GM21619 (cell line): Measurements from ENCODE around the gene ABLIM2.

Experiments
- ATAC-seq: cut with Tn5 transposase; IDR thresholded peaks from one replicate; pipeline ENCODE4 v1.9.1; 2021; ENCODE audit not compliant: unreplicated experiment

The ABLIM2 gene

GRCh38 chr4:7987148-7987989 lies 171.2 kb downstream of the ABLIM2 start:
- no peak for ATAC-seq

- no peak for ATAC-seq
Observed at GRCh38 chr4:7985891-7986441, 172.6 kb downstream of the ABLIM2 start.

- no peak for ATAC-seq
Observed at GRCh38 chr4:7985072-7985471, 173.5 kb downstream of the ABLIM2 start.

- no peak for ATAC-seq
Observed at GRCh38 chr4:7984286-7984925, 174.2 kb downstream of the ABLIM2 start.

- ATAC-seq: no peak
Observed at GRCh38 chr4:7983296-7983695, 175.3 kb downstream of the ABLIM2 start.

- ATAC-seq: no peak
Observed at GRCh38 chr4:7981738-7982394, 176.7 kb downstream of the ABLIM2 start.

GRCh38 chr4:7980036-7980435 lies 178.6 kb downstream of the ABLIM2 start:
- ATAC-seq: no peak

GRCh38 chr4:7979652-7979968 lies 179.0 kb downstream of the ABLIM2 start:
- no peak for ATAC-seq

- no peak for ATAC-seq
Observed at GRCh38 chr4:7978907-7979651, 179.5 kb downstream of the ABLIM2 start.

- ATAC-seq: no peak
Observed at GRCh38 chr4:7978489-7978888, 180.1 kb downstream of the ABLIM2 start.

- ATAC-seq: no peak
Observed at GRCh38 chr4:7976634-7977033, 182.0 kb downstream of the ABLIM2 start.

GRCh38 chr4:7976025-7976424 lies 182.6 kb downstream of the ABLIM2 start:
- ATAC-seq: no peak

- no peak for ATAC-seq
Observed at GRCh38 chr4:7974425-7974824, 184.2 kb downstream of the ABLIM2 start.

GRCh38 chr4:7973545-7973981 lies 185.1 kb downstream of the ABLIM2 start:
- ATAC-seq: no peak

- no peak for ATAC-seq
Observed at GRCh38 chr4:7971881-7972500, 186.6 kb downstream of the ABLIM2 start.

- ATAC-seq: no peak
Observed at GRCh38 chr4:7971159-7971631, 187.4 kb downstream of the ABLIM2 start.

GRCh38 chr4:7970361-7970946 lies 188.2 kb downstream of the ABLIM2 start:
- ATAC-seq: no peak

- ATAC-seq: no peak
Observed at GRCh38 chr4:7968262-7968896, 190.2 kb downstream of the ABLIM2 start.

- no peak for ATAC-seq
Observed at GRCh38 chr4:7967501-7968261, 190.9 kb downstream of the ABLIM2 start.
